CD1c-positive myeloid dendritic cell (primary cell): ENCODE measurements around the gene SCAI.
"Not testable (repeated sequence)": the region's sequence is repeated elsewhere in the genome, so short reads cannot be mapped to it uniquely, and the experiment has no call there.

Source experiments
- DNase-seq: peaks from one replicate; pipeline ENCODE4 v3.0.0-alpha.2; 2016; ENCODE audit errors: extremely low spot score

SCAI gene

DNA sequence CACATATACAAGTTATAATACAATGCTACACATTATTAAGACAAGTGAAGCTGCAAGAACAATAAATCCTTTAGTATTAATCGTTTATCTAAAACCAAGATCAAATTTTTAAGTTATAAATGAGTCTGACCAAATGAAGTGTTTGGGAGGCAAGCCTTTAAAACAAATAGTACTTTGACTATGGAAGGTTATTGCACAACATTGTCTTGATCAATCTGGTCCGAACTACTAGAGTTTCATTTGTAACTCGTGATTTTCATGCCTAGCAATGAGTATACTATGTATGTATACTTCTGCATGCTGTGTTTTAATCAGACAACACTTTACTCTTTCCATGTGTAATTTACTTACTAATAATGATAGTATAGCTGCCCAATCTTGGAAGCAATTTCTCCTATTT is 115.3 kb downstream of the SCAI start:
- no peak for DNase-seq

GRCh38 chr9:125024917-125025316 is 118.4 kb downstream of the SCAI start:
- no peak for DNase-seq

DNA sequence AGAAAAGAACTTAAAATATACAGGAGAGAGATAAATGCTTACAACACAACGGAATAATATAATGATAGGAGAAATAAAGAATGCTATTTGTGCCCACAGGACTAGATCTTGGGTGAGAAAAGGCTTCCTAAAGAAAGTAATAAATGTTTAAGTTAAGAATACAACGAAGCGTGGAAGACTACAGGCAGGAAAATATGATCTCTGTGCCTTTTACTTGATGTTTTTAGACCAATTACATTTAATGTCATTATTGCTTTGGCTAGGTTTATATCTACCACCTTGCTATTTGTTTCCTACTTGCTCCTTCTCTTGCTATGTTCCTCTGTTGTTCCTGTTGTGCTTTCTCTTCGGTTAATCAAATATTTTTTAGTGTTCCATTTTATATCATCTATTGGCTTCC is 122.3 kb downstream of the SCAI start:
- DNase-seq = no peak

DNA sequence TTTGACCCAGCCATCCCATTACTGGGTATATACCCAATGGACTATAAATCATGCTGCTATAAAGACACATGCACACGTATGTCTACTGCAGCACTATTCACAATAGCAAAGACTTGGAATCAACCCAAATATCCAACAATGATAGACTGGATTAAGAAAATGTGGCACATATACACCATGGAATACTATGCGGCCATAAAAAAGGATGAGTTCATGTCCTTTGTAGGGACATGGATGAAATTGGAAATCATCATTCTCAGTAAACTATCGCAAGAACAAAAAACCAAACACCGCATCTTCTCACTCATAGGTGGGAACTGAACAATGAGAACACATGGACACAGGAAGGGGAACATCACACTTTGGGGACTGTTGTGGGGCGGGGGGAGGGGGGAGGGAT is 127.7 kb downstream of the SCAI start:
- DNase-seq = not testable (repeated sequence)

DNA sequence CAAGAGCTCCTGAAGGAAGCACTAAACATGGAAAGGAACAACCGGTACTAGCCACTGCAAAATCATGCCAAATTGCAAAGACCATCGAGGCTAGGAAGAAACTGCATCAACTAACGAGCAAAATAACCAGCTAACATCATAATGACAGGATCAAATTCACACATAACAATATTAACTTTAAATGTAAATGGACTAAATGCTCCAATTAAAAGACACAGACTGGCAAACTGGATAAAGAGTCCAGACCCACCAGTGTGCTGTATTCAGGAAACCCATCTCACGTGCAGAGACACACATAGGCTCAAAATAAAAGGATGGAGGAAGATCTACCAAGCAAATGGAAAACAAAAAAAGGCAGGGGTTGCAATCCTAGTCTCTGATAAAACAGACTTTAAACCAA is 131.3 kb downstream of the SCAI start:
- DNase-seq = not testable (repeated sequence)

- no peak for DNase-seq
Measured at GRCh38 chr9:125008599-125008998, 134.7 kb downstream of the SCAI start.

DNA sequence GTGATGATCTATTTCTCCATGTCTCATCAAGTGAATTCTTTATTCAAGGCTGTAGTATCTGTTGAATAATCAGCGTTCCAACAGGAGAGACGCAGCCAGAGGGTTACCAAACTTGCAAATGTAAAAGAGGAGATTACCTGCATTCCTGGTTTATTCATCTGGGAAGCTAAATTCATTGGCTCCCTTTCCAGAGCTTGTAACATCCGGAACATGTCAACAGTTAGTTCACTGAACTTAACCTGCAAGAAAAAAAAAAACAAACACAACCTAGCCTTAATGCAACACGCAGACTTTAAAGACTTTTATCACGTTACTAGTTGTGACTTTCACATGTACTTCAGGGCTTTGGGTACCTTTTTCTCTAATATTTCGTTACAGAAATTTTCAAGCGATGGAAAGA is 140.0 kb downstream of the SCAI start:
- DNase-seq = no peak

GRCh38 chr9:124983698-124984097 is 159.6 kb downstream of the SCAI start:
- no peak for DNase-seq

DNA sequence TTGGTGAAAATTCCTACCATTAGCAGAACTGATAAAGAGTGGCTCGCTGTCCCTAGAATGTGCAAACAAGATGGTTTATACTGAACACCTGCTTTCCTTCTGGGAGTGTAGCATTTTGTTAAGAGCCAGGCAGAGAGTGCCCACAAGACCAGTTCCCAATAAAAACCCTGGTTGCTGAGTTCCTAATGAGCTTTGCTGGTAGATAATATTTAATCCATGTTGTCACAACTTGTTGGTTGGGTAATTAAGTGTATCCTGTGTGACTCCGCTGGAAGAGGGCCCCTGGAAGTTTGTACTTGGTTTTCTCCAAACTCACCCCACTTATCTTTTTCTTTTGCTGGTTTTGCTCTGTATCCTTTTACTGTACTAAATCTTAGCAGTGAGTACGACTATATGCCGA is 162.9 kb downstream of the SCAI start:
- DNase-seq = no peak

- no peak for DNase-seq
Measured at GRCh38 chr9:124975131-124975530, 168.2 kb downstream of the SCAI start.

- DNase-seq = no peak
Measured at GRCh38 chr9:124973807-124974206, 169.5 kb downstream of the SCAI start.

DNA sequence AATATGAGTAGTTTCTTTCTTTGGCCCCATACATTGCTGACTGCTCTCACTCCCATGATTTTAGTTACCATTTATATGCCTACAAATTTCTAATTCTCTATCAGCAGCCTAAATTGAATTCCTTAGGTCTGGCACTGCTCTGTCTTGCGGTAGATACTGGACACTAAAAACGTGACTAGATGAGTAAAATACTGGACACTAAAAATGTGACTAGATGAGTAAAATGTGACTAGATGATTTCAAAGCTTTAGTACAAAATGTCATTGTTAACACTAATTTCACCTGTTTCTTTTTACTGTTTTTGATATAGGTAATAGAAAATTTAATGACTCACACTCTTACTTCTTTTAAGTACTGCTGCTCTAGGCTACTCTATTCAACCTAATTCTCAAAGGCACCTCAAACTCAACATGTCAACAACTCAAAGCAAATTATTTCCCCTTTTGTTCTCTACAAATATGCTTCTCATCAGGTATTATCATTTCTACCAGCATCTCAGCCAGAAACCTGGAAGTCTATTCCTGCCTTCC is 171.0 kb downstream of the SCAI start:
- DNase-seq = no peak

DNA sequence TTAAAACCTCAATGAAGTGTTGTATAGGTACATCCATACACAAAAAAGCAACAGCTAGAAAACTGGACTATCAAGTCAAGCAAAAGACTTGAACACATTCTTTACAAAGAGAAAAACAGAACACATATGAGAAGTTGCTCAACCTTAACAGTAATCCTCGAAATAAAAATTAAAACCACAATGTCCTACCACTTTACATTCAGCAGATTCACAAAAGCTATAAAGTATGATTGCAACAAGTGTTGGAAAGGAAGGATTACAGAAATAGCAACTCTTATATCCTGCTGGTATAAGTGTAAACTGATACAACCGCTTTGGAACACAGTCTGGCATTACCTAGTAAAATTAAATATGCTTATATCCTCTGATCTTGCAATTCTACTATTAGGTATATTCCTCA is 173.9 kb downstream of the SCAI start:
- DNase-seq = no peak

DNA sequence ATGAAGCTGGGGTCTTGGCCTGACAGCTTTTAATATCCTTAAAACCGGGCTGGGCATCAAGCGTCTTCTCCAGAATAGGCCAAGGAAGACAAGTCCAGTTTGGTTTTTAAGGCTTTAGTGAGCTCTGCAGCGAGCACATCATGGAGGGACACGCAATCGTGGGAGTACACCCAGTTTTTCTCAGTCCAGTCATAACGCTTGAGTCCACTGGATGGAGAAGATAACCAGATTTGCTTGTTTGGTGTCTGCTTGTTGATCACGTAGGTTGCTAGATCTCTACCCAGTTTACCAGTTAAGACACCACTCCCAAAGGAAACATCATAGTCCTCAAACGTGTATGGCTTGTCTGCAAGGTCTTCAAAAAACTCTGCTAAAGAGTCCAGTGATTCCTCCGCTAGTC is 175.1 kb downstream of the SCAI start:
- DNase-seq = no peak

GRCh38 chr9:124965775-124966568 is 177.4 kb downstream of the SCAI start:
- peak; percentile 2 for DNase-seq

GRCh38 chr9:124964604-124965003 is 178.7 kb downstream of the SCAI start:
- DNase-seq = no peak

DNA sequence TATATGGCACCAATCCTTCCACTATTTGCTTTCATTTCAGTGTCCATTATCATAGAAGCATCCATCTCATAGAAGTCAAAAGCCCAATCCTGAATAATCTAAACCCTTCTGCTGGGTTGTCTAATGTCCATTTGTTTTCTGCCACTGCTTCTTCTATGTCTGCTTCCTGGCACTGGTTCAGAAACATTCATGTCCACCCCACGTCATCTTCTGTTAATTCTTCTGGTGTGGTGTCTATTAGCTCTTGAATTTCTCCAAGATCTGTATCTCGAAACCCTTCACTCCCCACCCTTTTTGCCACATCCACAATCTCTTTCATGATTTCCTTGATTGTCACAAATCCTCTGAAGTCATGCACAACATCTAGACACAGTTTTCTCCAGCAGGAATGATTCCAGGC is 179.3 kb downstream of the SCAI start:
- no peak for DNase-seq

DNA sequence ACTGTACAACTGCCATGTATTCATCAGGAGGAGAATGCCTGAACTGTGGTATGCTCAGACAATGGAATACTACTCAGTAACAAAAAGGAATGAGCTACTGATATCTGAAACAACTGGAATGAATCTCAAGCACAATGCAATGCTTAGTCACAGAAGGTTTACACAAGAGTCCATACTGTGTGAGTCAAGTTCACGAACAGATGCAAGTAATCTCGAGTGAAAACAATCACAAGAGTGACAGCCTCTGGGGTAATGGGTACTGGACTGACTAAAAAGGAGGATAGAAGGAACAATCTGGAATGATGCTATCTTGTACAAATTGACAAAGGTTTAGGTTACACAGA is 182.9 kb downstream of the SCAI start:
- DNase-seq = no peak

- DNase-seq = not testable (repeated sequence)
Measured at GRCh38 chr9:124959671-124960408, 183.5 kb downstream of the SCAI start.

GRCh38 chr9:124954255-124954654 is 189.1 kb downstream of the SCAI start:
- DNase-seq = no peak

DNA sequence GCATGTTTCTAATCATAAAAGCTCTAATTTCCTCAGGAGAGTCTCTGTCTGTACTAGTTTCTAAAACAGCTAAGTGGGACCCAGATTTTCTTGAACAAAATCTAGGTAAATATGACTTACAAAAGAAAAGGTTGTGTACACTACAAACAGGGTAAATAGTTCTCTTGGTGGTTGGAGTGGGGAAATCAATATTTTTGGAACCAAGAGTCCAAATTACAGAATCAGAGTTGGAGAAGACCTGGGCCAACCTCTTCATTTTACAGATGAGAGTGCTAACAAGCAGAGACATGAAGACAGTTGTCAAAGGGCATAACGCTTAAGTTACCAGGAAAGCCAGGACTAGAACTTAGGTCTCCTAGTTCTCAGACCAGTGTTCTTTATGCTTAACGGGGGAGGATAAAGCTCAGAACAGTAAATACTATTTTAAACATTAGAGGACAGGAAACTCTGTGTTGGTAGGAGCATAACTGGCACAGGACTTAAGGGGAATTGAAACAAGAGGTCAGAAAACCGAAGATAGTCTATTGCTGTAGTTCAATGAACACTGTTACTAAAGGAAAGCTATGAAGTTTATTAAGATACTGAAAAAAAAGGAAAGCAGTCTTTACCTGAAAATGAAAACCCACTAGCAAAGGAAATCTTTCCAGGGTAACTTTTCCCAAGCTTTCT is 193.1 kb downstream of the SCAI start:
- DNase-seq = no peak

DNA sequence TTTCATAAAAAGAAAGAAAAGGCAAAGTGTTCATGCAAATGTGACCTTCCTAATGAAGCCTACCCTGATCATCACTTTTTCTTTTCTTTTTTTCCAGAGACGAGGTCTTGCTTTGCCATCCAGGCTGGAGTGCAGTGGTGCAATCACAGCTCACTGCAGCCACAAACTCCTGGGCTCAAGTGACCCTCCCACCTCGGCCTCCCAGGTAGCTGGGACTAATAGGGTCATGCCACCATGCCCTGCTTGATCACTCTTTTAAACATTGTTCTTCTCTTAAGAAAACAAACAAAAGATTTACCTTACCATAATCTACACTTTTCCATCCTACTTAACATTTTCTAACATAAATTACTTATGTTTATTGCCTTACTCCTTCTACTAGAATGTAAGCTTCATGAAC is 193.9 kb downstream of the SCAI start:
- DNase-seq = no peak
